Prostate gland (tissue), 2 donors: ENCODE results near the gene SLC52A3. TPM values are rescaled to one million over a fixed set of nuclear protein-coding genes. Genes with fewer than 3 reads are reported as not detected.
"Not testable (repeated sequence)": the region's sequence is repeated elsewhere in the genome, so short reads cannot be mapped to it uniquely, and the experiment has no call there.

Source experiments
- DNase-seq: peaks from one replicate; pipeline ENCODE4 v3.0.0-alpha.2; 2019; ENCODE audit warnings: low spot score
- H3K27ac ChIP-seq, 2 donors: fragments of 200-600 bp; sonication (generic); 2 replicates each; pipeline ENCODE4 v1.5.1; 2017 to 2019
- H3K27me3 ChIP-seq: fragments of 200-600 bp; sonication (generic); replicated peaks from 2 replicates; pipeline ENCODE4 v1.5.1; 2019; ENCODE audit not compliant: insufficient read depth
- H3K36me3 ChIP-seq, 2 donors: fragments of 200-600 bp; sonication (generic); 1 replicate in 1 of 2; 2 replicates in 1 of 2; pipeline versions ENCODE4 v1.5.1 to v1.8.1; 2017 to 2019
- H3K4me1 ChIP-seq: fragments of 200-600 bp; sonication (generic); replicated peaks from 2 replicates; pipeline ENCODE4 v1.5.1; 2019
- H3K4me3 ChIP-seq, 2 donors: fragments of 200-600 bp; sonication (generic); 2 replicates each; pipeline ENCODE4 v1.5.1; 2017 to 2019
- H3K9me3 ChIP-seq: fragments of 200-600 bp; sonication (generic); 2 replicates; pipeline ENCODE4 v1.5.1; 2017
- POLR2A ChIP-seq: fragments of 450-650 bp; IDR thresholded peaks from one replicate; pipeline ENCODE4 v1.6.1; 2016; ENCODE audit warnings: antibody characterized with exemption, mild to moderate bottlenecking
- POLR2AphosphoS5 ChIP-seq: sonication (generic); formaldehyde crosslinking; IDR thresholded peaks from one replicate; pipeline ENCODE4 v1.6.1; 2017; ENCODE audit warnings: antibody characterized with exemption
- WGBS: methylation state at CpG from one replicate; pipeline ENCODE4 v1.1.5; 2018; 5-methylcytosine and 5-hydroxymethylcytosine counted together
- intact Hi-C: fragments of 100-400 bp; cut with DNase I; formaldehyde crosslinking; loops from one replicate; pipeline ENCODE4 v1.14.2; 2022
- total RNA-seq, 2 donors: library from RNA; depleted of rRNA; stranded (reverse); fragments of >200 nt; gene quantifications; one replicate each; pipeline ENCODE4 v1.1.0, GENCODE V29; 2016
- TF ChIP-seq, protein P1 (sequence below), 4 experiments: fragments of 200-600 bp in 2 of 4; fragments of 450-650 bp in 2 of 4; sonication (generic) in 2 of 4; IDR thresholded peaks; 1 replicate in 3 of 4; 2 replicates in 1 of 4; pipeline ENCODE4 v1.5.1; 2016 to 2019; ENCODE audit warnings: antibody characterized with exemption in 4 of 4, mild to moderate bottlenecking in 2 of 4, moderate library complexity in 2 of 4

The SLC52A3 gene
- total RNA-seq, 2 donors from 2014 or later, result 34.3 to 221 TPM

DNA sequence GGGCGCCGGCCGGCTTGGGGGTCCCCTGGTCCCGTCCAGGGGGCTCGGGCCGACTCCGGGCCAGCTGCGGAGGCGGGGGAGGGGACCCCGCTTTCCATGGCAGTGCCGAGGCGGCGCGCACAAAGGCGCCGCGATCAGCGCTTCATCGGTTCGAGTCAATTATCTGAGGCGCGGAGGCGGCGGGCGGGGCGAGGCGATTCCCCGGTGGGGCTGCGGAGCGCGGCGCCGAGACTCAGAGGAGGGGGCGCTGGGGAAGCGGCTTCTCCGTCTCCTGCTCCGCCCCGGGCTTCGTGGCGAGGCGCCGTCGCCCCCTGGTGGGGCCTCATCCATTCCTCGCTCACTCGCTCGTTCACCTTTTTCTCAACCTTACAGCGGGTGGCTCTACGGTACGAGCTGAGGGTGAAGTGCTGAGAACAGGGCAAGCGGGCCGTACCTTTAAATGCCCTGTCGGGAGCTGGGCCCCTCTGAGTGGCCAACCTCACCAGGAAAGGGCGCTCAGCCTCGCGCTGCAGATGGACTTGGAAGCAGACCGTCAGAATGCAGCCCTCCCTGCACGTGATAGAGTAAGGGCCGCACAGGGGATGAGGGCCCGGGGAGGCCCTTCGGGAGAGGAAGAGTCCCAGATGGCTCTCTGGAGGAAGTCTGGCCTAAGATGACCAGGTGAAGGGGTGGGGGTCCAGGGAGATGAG, 39.9 kb downstream of the SLC52A3 start:
- no peaks in the 10 kb centered on the region for H3K9me3 ChIP-seq
- H3K4me1 ChIP-seq, result no peaks in the 10 kb centered on the region
- 4% methylated on average over 56 of the region's 60 CpGs for WGBS
- H3K27me3 ChIP-seq, result no peaks in the 10 kb centered on the region
- H3K36me3 ChIP-seq, result no peaks in the 10 kb centered on the region
- intact Hi-C loops, result loop anchor here (5.0 kb wide), 1 partner anchor 76 kb away; the partner anchor contains the start of gene SRXN1
- peak; percentile 52 for DNase-seq
- TF ChIP-seq, protein P1, sequence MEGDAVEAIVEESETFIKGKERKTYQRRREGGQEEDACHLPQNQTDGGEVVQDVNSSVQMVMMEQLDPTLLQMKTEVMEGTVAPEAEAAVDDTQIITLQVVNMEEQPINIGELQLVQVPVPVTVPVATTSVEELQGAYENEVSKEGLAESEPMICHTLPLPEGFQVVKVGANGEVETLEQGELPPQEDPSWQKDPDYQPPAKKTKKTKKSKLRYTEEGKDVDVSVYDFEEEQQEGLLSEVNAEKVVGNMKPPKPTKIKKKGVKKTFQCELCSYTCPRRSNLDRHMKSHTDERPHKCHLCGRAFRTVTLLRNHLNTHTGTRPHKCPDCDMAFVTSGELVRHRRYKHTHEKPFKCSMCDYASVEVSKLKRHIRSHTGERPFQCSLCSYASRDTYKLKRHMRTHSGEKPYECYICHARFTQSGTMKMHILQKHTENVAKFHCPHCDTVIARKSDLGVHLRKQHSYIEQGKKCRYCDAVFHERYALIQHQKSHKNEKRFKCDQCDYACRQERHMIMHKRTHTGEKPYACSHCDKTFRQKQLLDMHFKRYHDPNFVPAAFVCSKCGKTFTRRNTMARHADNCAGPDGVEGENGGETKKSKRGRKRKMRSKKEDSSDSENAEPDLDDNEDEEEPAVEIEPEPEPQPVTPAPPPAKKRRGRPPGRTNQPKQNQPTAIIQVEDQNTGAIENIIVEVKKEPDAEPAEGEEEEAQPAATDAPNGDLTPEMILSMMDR (IDR thresholded peaks at IDR 0.05), result peak in 3 of 4 experiments; percentile 55 to 68 (median 66)
- no peak for TF ChIP-seq POLR2AphosphoS5
- no peak overlapping the region for H3K27ac ChIP-seq
- H3K4me3 ChIP-seq, result peak overlapping the region; percentile 30 to 40

DNA sequence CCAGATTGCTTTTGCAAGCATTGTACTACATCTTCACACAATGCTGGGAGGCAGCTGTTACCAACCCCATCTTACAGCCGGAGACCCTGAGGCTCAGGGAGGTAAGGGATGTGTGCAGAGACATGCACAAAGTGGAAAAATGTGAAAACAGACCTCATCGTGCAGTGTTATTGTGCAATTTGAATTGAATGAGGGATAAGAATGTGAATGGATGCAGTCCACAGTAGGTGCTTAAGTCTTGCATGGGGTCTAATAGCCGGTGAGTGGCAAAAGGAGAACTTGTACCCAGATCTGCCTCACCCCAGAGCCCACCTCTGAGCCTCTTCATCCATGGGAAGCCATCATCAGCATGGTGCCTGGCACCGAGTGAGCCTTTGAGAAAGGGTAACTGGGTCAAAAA, 42.1 kb downstream of the SLC52A3 start:
- intact Hi-C loops, result loop anchor here (5.0 kb wide), 1 partner anchor 74 kb away; the partner anchor contains the start of gene SRXN1
- H3K4me3 ChIP-seq, result no peak overlapping the region
- peaks cover 3% of the 10 kb centered on the region for H3K27me3 ChIP-seq
- H3K27ac ChIP-seq, result no peak overlapping the region
- TF ChIP-seq POLR2A, result no peak
- no peak for TF ChIP-seq POLR2AphosphoS5
- TF ChIP-seq, protein P1 (IDR thresholded peaks at IDR 0.05), result no peak
- WGBS, result 74% methylated on average over 4 of the region's 4 CpGs
- H3K36me3 ChIP-seq, result no peaks in the 10 kb centered on the region
- H3K9me3 ChIP-seq, result no peaks in the 10 kb centered on the region
- no peaks in the 10 kb centered on the region for H3K4me1 ChIP-seq
- no peak for DNase-seq

DNA sequence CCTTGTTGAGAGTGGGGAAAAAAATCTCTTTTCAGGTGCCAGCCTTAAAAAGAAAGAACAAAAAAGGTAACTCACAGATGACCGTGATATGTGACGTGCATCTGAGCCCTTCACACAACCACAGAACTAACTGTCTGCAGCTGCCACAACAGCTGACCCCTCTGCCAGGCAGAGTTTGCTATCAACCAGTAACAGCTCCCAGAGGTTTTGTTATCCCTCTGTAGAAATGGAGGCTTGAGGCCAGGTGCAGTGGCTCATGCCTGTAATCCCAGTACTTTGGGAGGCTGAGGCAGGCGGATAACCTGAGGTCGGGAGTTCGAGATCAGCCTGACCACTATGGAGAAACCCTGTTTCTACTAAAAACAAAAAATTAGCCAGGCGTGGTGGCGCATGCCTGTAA, 42.8 kb downstream of the SLC52A3 start:
- WGBS, result 91% methylated on average over 7 of the region's 7 CpGs
- intact Hi-C loops, result loop anchor here (5.0 kb wide), 1 partner anchor 73 kb away; the partner anchor contains the start of gene SRXN1
- no peak for DNase-seq
- H3K4me1 ChIP-seq, result no peaks in the 10 kb centered on the region
- no peaks in the 10 kb centered on the region for H3K9me3 ChIP-seq
- TF ChIP-seq POLR2A, result no peak
- TF ChIP-seq, protein P1 (IDR thresholded peaks at IDR 0.05), result no peak
- no peak overlapping the region for H3K27ac ChIP-seq
- H3K27me3 ChIP-seq, result peaks cover 3% of the 10 kb centered on the region
- H3K4me3 ChIP-seq, result no peak overlapping the region
- no peaks in the 10 kb centered on the region for H3K36me3 ChIP-seq

DNA sequence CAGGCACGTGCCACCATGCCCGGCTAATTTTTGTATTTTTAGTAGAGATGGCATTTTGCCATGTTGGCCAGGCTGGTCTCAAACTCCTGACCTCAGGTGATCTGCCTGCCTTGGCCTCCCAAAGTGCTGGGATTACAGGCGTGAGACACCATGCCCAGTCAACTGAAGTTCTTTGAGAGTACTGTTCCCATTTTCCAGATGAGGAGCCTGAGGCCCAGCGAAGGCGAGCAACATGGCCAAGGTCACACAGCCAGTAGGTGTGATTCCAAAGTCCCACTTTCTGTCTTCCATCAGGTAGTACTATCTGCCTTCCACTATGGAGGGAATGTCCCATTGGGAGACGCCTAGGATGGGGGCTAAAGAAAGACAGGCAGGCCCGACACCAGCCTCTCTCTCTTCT, 43.5 kb downstream of the SLC52A3 start:
- DNase-seq, H3K4me3 ChIP-seq, H3K4me1 ChIP-seq, H3K27ac ChIP-seq, H3K27me3 ChIP-seq, H3K9me3 ChIP-seq, H3K36me3 ChIP-seq: not testable (repeated sequence)
- 92% methylated on average over 7 of the region's 7 CpGs for WGBS
- intact Hi-C loops, result loop anchor here (5.0 kb wide), 1 partner anchor 72 kb away; the partner anchor contains the start of gene SRXN1

DNA sequence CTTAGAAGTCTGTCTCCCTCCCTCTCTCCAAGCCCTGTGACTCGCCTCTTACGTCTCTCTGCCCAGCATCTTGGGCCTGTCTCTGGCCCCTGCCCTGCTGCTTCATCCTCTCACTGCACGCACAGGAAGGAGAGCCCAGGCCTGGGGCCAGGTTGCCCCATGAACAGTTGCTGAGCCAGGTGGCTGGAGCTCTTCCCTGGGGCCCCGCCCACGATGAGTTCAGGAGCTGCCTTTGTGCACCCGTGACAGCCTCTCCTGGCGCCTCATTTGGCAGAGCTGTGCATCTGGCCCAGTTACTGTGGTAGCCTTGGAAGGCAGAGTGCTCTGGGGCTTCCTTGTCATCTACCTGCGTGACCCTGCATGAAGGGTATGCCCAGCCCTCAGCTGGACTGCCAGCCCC, 44.5 kb downstream of the SLC52A3 start:
- WGBS, result 53% methylated on average over 8 of the region's 8 CpGs
- Histone ChIP-seq H3K36me3 (no peaks in the 10 kb centered on the region), H3K9me3 (no peaks in the 10 kb centered on the region), H3K27ac (no peak overlapping the region), H3K4me1 (no peaks in the 10 kb centered on the region), H3K27me3 (peaks cover 3% of the 10 kb centered on the region), H3K4me3 (no peak overlapping the region)
- TF ChIP-seq POLR2A, result no peak
- TF ChIP-seq, protein P1 (IDR thresholded peaks at IDR 0.05), result no peak
- TF ChIP-seq POLR2AphosphoS5, result no peak
- peak; percentile 43 for DNase-seq
- intact Hi-C loops, result no loop called here
